H1 (cell line): Measurements from ENCODE around the gene ACY1. TPM values are rescaled to one million over a fixed set of nuclear protein-coding genes. Genes with fewer than 3 reads are reported as not detected.

ENCODE experiments used
- CTCF ChIA-PET: fragments of 300-600 bp; sonication (Branson Sonifier 250); formaldehyde crosslinking; loops from one replicate; lab custom pipeline; 2021; ENCODE audit not compliant: partially characterized antibody; lab: Charles Lee
- POLR2A ChIA-PET: fragments of 300-600 bp; sonication (Branson Sonifier 250); formaldehyde crosslinking; loops from one replicate; lab custom pipeline; 2021; ENCODE audit warnings: inconsistent platforms; ENCODE audit not compliant: partially characterized antibody; lab: Charles Lee
- DNase-seq, 2 experiments: peaks; one replicate each; pipeline versions ENCODE4 v3.0.0 to v3.0.0-alpha.2; 2010 to 2022; ENCODE audit warnings: low spot score in 2 of 2, low read depth in 1 of 2, mixed read lengths in 1 of 2
- FAIRE-seq: peaks from 2 replicates; lab custom pipeline; 2011; peaks lifted over from hg19 to GRCh38; lab: Jason Lieb, UNC
- H2AFZ ChIP-seq: 2 replicates; pipeline ENCODE4 v1.8.1; 2012; ENCODE audit warnings: low read length, inconsistent platforms
- H2AK5ac ChIP-seq: 2 replicates; pipeline ENCODE4 v1.6.1; 2013; ENCODE audit warnings: low read depth, low read length
- H2BK120ac ChIP-seq: replicated peaks from 2 replicates; pipeline ENCODE3; 2013; ENCODE audit warnings: low read depth, low read length, inconsistent platforms
- H2BK12ac ChIP-seq: 2 replicates; pipeline ENCODE4 v1.6.1; 2013; ENCODE audit warnings: low read depth, low read length
- H2BK15ac ChIP-seq: 2 replicates; pipeline ENCODE4 v1.6.1; 2013; ENCODE audit warnings: low read length
- H2BK20ac ChIP-seq: 2 replicates; pipeline ENCODE4 v1.6.1; 2013; ENCODE audit warnings: low read length
- H2BK5ac ChIP-seq: 2 replicates; pipeline ENCODE4 v1.6.1; 2013; ENCODE audit warnings: low read depth, low read length
- H3K14ac ChIP-seq: 2 replicates; pipeline ENCODE4 v1.6.1; 2013; ENCODE audit warnings: inconsistent platforms; ENCODE audit not compliant: insufficient read length
- H3K18ac ChIP-seq: 2 replicates; pipeline ENCODE4 v1.6.1; 2013; ENCODE audit warnings: low read length; ENCODE audit errors: extremely low read depth
- H3K23ac ChIP-seq: 2 replicates; pipeline ENCODE4 v1.6.1; 2013; ENCODE audit warnings: inconsistent platforms; ENCODE audit not compliant: insufficient read length
- H3K23me2 ChIP-seq: 2 replicates; pipeline ENCODE4 v1.6.1; 2013; ENCODE audit warnings: low read depth, low read length
- H3K27ac ChIP-seq: 2 replicates; pipeline ENCODE4 v1.6.1; 2011; ENCODE audit warnings: low read depth, low read length, inconsistent platforms
- H3K27me3 ChIP-seq, 4 experiments: replicated peaks in 1 of 4; 1 replicate in 1 of 4; 2 replicates in 3 of 4; pipeline versions ENCODE4 v1.6.1 to v1.8.1; 2011 to 2013; ENCODE audit warnings: low read length in 3 of 4, mild to moderate bottlenecking in 3 of 4, inconsistent platforms in 2 of 4, mixed read lengths in 2 of 4, moderate library complexity in 1 of 4; ENCODE audit not compliant: control insufficient read depth in 3 of 4, insufficient read depth in 3 of 4; ENCODE audit errors: extremely low read depth in 1 of 4
- H3K36me3 ChIP-seq, 4 experiments: 2 replicates each; pipeline versions ENCODE4 v1.6.1 to v1.8.1; 2011 to 2013; ENCODE audit warnings: mild to moderate bottlenecking in 4 of 4, low read length in 3 of 4, moderate library complexity in 2 of 4, control low read depth in 1 of 4, inconsistent platforms in 1 of 4; ENCODE audit not compliant: insufficient read depth in 4 of 4, control insufficient read depth in 2 of 4
- H3K4ac ChIP-seq: replicated peaks from 2 replicates; pipeline ENCODE3; 2013; ENCODE audit warnings: low read length, low read depth, mixed read lengths, inconsistent platforms; ENCODE audit not compliant: insufficient read length
- H3K4me1 ChIP-seq, 4 experiments: replicated peaks in 1 of 4; 1 replicate in 1 of 4; 2 replicates in 3 of 4; pipeline versions ENCODE4 v1.6.1 to v1.8.1; 2011 to 2013; ENCODE audit warnings: low read length in 3 of 4, inconsistent platforms in 2 of 4, mixed read lengths in 1 of 4; ENCODE audit not compliant: insufficient read depth in 4 of 4, control insufficient read depth in 3 of 4
- H3K4me2 ChIP-seq, 2 experiments: 2 replicates each; pipeline versions ENCODE4 v1.6.1 to v1.8.1; 2011 to 2013; ENCODE audit warnings: low read depth in 2 of 2, low read length in 2 of 2, control low read depth in 1 of 2, inconsistent platforms in 1 of 2, mild to moderate bottlenecking in 1 of 2; ENCODE audit not compliant: insufficient read depth in 1 of 2
- H3K4me3 ChIP-seq, 4 experiments: fragments of 200-600, 300-600 bp in 1 of 4; sonication (generic), shearing (Covaris generic), sonication (Bioruptor Twin) in 1 of 4; 2 replicates each; pipeline versions ENCODE4 v1.5.1 to v1.8.1; 2011 to 2016; ENCODE audit warnings: low read length in 4 of 4, low read depth in 3 of 4, control low read depth in 2 of 4, inconsistent platforms in 2 of 4, mild to moderate bottlenecking in 2 of 4, mixed read lengths in 1 of 4, moderate library complexity in 1 of 4; ENCODE audit not compliant: insufficient read depth in 2 of 4; ENCODE audit errors: extremely low read depth in 1 of 4
- H3K56ac ChIP-seq: replicated peaks from 2 replicates; pipeline ENCODE3; 2013; ENCODE audit warnings: low read depth, mild to moderate bottlenecking, mixed read lengths, low read length, inconsistent platforms; ENCODE audit not compliant: insufficient read length
- H3K79me1 ChIP-seq: 2 replicates; pipeline ENCODE4 v1.6.1; 2013; ENCODE audit warnings: low read depth, low read length, control low read depth
- H3K79me2 ChIP-seq, 2 experiments: 2 replicates each; pipeline versions ENCODE4 v1.6.1 to v1.8.1; 2012 to 2013; ENCODE audit warnings: low read length in 2 of 2, mild to moderate bottlenecking in 2 of 2, inconsistent platforms in 1 of 2; ENCODE audit not compliant: insufficient read depth in 2 of 2, control insufficient read depth in 1 of 2
- H3K9ac ChIP-seq, 4 experiments: replicated peaks in 1 of 4; 1 replicate in 1 of 4; 2 replicates in 3 of 4; pipeline versions ENCODE4 v1.6.1 to v1.8.1; 2011 to 2013; ENCODE audit warnings: low read depth in 3 of 4, low read length in 3 of 4, control low read depth in 2 of 4, mild to moderate bottlenecking in 2 of 4, moderate library complexity in 2 of 4, inconsistent platforms in 1 of 4; ENCODE audit errors: extremely low read depth in 1 of 4
- H3K9me3 ChIP-seq, 2 experiments: 2 replicates each; pipeline versions ENCODE4 v1.6.1 to v1.8.1; 2012 to 2013; ENCODE audit warnings: mild to moderate bottlenecking in 2 of 2, moderate library complexity in 2 of 2, control low read depth in 1 of 2, inconsistent platforms in 1 of 2, low read depth in 1 of 2, low read length in 1 of 2, mixed read lengths in 1 of 2; ENCODE audit not compliant: insufficient read depth in 2 of 2
- H4K20me1 ChIP-seq, 2 experiments: replicated peaks in 1 of 2; 2 replicates each; pipeline versions ENCODE3 to v1.8.1; 2011 to 2013; ENCODE audit warnings: inconsistent platforms in 2 of 2, low read length in 2 of 2, mild to moderate bottlenecking in 1 of 2; ENCODE audit not compliant: insufficient read depth in 2 of 2, control insufficient read depth in 1 of 2
- H4K5ac ChIP-seq: 2 replicates; pipeline ENCODE4 v1.6.1; 2013; ENCODE audit warnings: low read length, low read depth, mixed read lengths, inconsistent platforms; ENCODE audit not compliant: insufficient read length
- H4K8ac ChIP-seq: 2 replicates; pipeline ENCODE4 v1.8.0; 2013; ENCODE audit warnings: mild to moderate bottlenecking, moderate library complexity, low read length, inconsistent platforms; ENCODE audit not compliant: insufficient read depth; ENCODE audit errors: extremely low read depth
- H4K91ac ChIP-seq: replicated peaks from 2 replicates; pipeline ENCODE3; 2013; ENCODE audit warnings: low read length, mixed read lengths, inconsistent platforms; ENCODE audit not compliant: insufficient read length
- BACH1 ChIP-seq: IDR thresholded peaks from 2 replicates; pipeline ENCODE4 v1.6.1; 2012; ENCODE audit warnings: low read length, improper control_type of control experiment
- CBX8 ChIP-seq: fragments of 300-800, 300-1000 bp; sonication (generic); IDR thresholded peaks from 2 replicates; pipeline ENCODE4 v1.7.1; 2016; ENCODE audit warnings: low read depth, low read length, borderline replicate concordance
- CREB1 ChIP-seq: IDR thresholded peaks from 2 replicates; pipeline ENCODE4 v1.6.1; 2012; ENCODE audit warnings: inconsistent platforms
- GABPA ChIP-seq: IDR thresholded peaks from 2 replicates; pipeline ENCODE4 v1.6.1; 2011; ENCODE audit warnings: mild to moderate bottlenecking, low read length, moderate library complexity, borderline replicate concordance; ENCODE audit not compliant: insufficient read depth
- GTF2F1 ChIP-seq: IDR thresholded peaks from 2 replicates; pipeline ENCODE4 v1.6.1; 2012; ENCODE audit warnings: low read depth, low read length, improper control_type of control experiment, borderline replicate concordance
- HDAC2 ChIP-seq, 2 experiments: fragments of 300-600 bp in 1 of 2; sonication (generic) in 1 of 2; IDR thresholded peaks; 2 replicates each; pipeline ENCODE4 v1.6.1; 2011 to 2012; ENCODE audit warnings: low read depth in 2 of 2, low read length in 2 of 2, mild to moderate bottlenecking in 2 of 2, moderate library complexity in 2 of 2, borderline replicate concordance in 1 of 2, inconsistent platforms in 1 of 2
- PHF8 ChIP-seq: fragments of 200-600 bp; sonication (generic); conservative IDR thresholded peaks from 2 replicates; pipeline ENCODE4 v1.7.1; 2012; ENCODE audit warnings: low read depth, mild to moderate bottlenecking, inconsistent platforms, low read length, moderate library complexity
- POLR2AphosphoS5 ChIP-seq: IDR thresholded peaks from 2 replicates; pipeline ENCODE4 v1.6.1; 2011; ENCODE audit warnings: low read depth, low read length
- RNF2 ChIP-seq: fragments of 200-900, 300-1000 bp; sonication (generic); IDR thresholded peaks from 2 replicates; pipeline ENCODE4 v1.7.1; 2016; ENCODE audit warnings: borderline replicate concordance, low read depth, mild to moderate bottlenecking, antibody characterized with exemption, low read length; ENCODE audit not compliant: poor library complexity, severe bottlenecking; ENCODE audit errors: missing control alignments
- RXRA ChIP-seq: IDR thresholded peaks from 2 replicates; pipeline ENCODE4 v1.6.1; 2011; ENCODE audit warnings: low read depth, mild to moderate bottlenecking, low read length, moderate library complexity; ENCODE audit not compliant: insufficient read depth
- YY1 ChIP-seq: IDR thresholded peaks from 2 replicates; pipeline ENCODE4 v1.6.1; 2011; ENCODE audit warnings: low read depth, mild to moderate bottlenecking, low read length
- WGBS, 2 experiments: shearing (Covaris generic) in 1 of 2; methylation state at CpG; one replicate each; pipeline versions ENCODE4 v1.1.6 to v1.1.7; 2013 to 2015; ENCODE audit warnings: low lambda C conversion rate in 2 of 2, mixed read lengths in 2 of 2, inconsistent platforms in 1 of 2, low coverage in 1 of 2, missing lambda C conversion rate in 1 of 2; ENCODE audit not compliant: insufficient replicate concordance in 2 of 2, insufficient coverage in 1 of 2, insufficient read length in 1 of 2; ENCODE audit errors: extremely low coverage in 1 of 2, missing lambda C conversion rate in 1 of 2; 5-methylcytosine and 5-hydroxymethylcytosine counted together
- polyA plus RNA-seq, 7 experiments: library from polyadenylated mRNA; depleted of rRNA in 3 of 7; stranded (reverse) in 5 of 7; unstranded in 2 of 7; fragments of >200 nt in 5 of 7; fragments of 200-250 nt in 2 of 7; gene quantifications; 1 replicate in 5 of 7; 2 replicates in 1 of 7; 4 replicates in 1 of 7; pipeline versions ENCODE4 v1.2.1 to v1.2.3, GENCODE V29; 2011 to 2013; ENCODE audit warnings: missing spikeins in 2 of 7, mixed read lengths in 2 of 7
- total RNA-seq: library from RNA; stranded (reverse); fragmentation: NEBNext Ultra II Directional; extraction: Animal tissue kit (Norgen Biotek cat#: 25700); gene quantifications from 2 replicates; pipeline ENCODE4 v1.2.1, GENCODE V29; 2021

ACY1 gene
- total and polyA plus RNA-seq, 2 of the 8 experiments (the other 6 are each of a cell fraction or from before 2014, with no cell fraction given): 48.3 to 113 TPM

DNA sequence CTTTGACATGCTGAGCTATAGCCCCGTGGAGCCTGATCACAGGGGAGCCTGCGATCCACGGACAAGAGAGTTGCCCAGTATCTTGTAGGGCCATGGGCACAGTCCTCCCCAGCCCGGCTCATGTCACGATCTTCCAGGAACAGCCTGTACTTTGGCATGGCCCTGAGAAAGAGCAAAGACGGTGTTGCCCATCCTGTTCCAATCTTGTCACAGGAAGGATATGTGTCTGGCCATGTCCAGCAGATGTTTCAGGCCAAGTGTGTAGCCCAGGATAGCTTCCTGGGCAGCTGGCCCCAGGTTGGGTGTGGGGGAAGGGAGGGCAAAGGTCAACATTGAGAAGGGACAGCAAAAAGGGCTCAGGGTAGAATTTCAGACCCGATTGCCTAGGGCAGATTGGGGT is 29.4 kb downstream of the ACY1 start:
- H4K20me1 ChIP-seq: peaks cover 0 to 1% of the 10 kb centered on the region in 2 experiments
- H4K5ac ChIP-seq: no peak overlapping the region
- H3K4me1 ChIP-seq: peaks cover 0 to under 1% (median 0%) of the 10 kb centered on the region in 4 experiments; a peak in 3 of 7 replicates
- H2BK12ac ChIP-seq: peak overlapping the region; percentile 60; the same call in 1 of the 2 replicates
- POLR2A ChIA-PET: interaction anchor here (0.6 to 6.3 kb wide), 5 partner anchors 9 to 135 kb away, joined by 3 to 59 read pairs (median 3); partner anchors contain the start of gene RPL29
- no peak overlapping the region for H3K23ac ChIP-seq
- H3K27me3 ChIP-seq: no peaks in the 10 kb centered on the region; a peak in 1 of 7 replicates
- no peak overlapping the region for H4K8ac ChIP-seq
- DNase-seq (no peak), FAIRE-seq (no peak)
- H2AK5ac ChIP-seq: no peak overlapping the region
- H3K4me3 ChIP-seq: no peak overlapping the region
- no peak overlapping the region for H3K4ac ChIP-seq
- H4K91ac ChIP-seq: no peak overlapping the region
- no peak overlapping the region for H3K4me2 ChIP-seq
- CTCF ChIA-PET: interaction anchor here (0.9 to 24.7 kb wide), 15 partner anchors 9 to 372 kb away, joined by 3 to 984 read pairs (median 5); partner anchors contain the start of genes ABHD14B, DUSP7 and RPL29
- no peak overlapping the region for H3K9ac ChIP-seq
- H2BK15ac ChIP-seq: no peak overlapping the region
- no peak overlapping the region for H3K18ac ChIP-seq
- H3K14ac ChIP-seq: no peak overlapping the region
- H2BK20ac ChIP-seq: no peak overlapping the region
- no peak overlapping the region for H2BK120ac ChIP-seq
- no peak overlapping the region for H2AFZ ChIP-seq
- no peak overlapping the region for H3K27ac ChIP-seq
- H2BK5ac ChIP-seq: no peak overlapping the region
- no peaks in the 10 kb centered on the region for H3K79me2 ChIP-seq
- no peaks in the 10 kb centered on the region for H3K79me1 ChIP-seq
- H3K9me3 ChIP-seq: no peaks in the 10 kb centered on the region
- peaks cover 5% of the 10 kb centered on the region; the same call in 1 of the 2 replicates for H3K23me2 ChIP-seq
- WGBS, 2 experiments: 78% methylated on average over 7 of the region's 7 CpGs; no CpG with 5 or more reads in 1 of the 2 experiments
- H3K56ac ChIP-seq: no peak overlapping the region
- no peaks in the 10 kb centered on the region for H3K36me3 ChIP-seq
- TF ChIP-seq GABPA (no peak), PHF8 (no peak), HDAC2 (IDR thresholded peaks at IDR 0.05; ENCODE audit: borderline replicate concordance in 1 of 2, low read depth in 2 of 2, low read length in 2 of 2) (no peak), RXRA (no peak), BACH1 (no peak), YY1 (no peak), RNF2 (no peak), POLR2AphosphoS5 (no peak), CBX8 (no peak), GTF2F1 (no peak), CREB1 (no peak)
